HG03064 (cell line): ENCODE data around the gene GAMT.

Experiments used
- ATAC-seq: cut with Tn5 transposase; IDR thresholded peaks from one replicate; pipeline ENCODE4 v1.9.1; 2021; ENCODE audit warnings: low read depth; ENCODE audit not compliant: unreplicated experiment

The GAMT gene

DNA sequence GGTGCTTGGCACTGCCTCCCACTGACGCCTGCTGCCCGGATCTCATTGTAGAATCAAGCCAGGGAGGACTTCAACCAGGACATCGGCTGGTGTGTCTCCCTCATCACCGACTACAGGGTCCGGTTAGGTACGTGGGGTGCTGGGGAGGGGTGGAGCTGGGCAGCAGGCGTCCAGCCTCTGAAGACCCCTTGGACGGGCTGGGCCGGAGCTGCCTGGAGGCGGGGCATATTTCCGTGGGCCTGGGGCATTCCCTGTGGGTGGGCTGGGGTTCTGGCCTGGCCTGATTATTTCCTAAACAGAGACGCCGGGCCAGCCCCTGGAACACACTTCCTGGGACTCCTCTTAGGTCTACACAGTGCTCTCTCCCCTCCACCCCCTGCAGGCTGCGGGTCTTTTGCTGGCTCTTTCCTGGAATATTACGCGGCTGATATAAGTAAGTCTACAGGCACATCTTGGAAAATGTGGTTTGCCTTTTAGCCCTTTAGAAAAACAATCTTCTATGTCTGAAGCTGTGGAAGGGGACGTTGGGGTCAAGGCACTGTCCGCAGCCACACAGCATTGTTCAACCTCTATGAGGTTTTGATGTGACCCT is 32.0 kb downstream of the GAMT start:
- no peak for ATAC-seq

DNA sequence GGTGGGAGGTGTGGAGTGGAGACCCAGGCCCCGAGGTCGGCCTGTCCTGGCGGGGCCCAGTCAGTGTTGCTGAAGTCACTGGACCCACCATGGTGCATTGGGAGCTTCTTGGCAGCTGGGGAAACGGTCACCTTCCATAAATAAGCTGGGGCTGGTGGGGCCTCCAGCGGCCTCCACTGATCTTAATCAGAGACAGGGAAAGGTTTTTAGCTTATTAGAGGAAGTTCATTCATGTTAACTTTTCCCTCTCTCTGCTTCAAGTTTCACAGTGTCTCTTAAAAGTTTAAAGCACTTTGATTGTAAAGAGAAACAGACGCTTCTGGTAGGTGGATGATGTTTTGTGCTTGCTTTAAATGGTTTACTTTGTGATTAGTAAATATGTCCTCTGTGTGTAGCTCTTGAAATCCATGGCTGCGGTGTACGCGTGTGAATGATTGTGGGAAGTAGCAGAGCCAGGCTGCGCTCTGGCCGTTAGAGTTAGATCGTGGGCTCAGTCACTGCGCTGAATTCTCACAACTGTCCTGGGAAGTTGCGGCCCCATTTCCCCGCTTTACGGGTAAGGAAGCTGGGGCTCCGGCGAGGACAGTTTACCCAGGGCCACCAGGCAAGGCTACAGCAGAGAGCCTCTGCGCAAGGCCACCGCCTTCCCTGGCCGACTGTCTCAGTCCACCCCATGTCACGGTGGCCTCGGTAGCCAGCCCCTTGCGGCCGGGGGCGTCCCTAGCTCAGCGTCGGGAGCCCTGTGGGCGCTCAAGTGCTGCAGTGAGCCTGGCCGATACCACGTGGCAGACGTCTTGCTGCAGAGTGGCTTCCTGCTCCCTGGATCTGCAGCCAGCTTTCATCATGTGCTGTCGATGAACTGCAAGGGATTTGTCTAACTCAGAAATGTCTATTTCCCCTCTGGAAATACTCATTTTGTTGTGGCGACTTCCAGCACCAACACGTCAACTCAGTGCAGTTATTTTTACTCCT is 34.2 kb downstream of the GAMT start:
- ATAC-seq, result no peak

DNA sequence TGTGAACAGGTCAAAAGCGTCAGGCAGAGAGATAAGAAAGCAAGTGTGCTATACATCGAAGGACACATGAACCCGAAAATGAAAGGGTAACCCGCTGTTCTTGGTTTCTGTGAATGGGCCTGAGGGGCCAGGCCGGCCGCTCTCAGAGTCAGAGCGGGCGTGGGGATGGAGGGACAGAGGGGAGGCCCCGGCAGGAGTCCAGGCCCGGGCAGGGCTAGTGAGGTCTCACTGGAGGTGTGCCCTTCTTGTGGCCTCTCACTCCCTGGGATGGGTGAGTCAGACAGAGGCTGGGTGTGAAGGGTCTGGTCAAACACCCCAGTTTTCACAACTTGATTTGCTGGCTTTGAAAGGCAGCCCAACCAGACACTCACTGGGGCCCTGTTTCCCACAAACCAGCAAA is 35.0 kb downstream of the GAMT start:
- no peak for ATAC-seq

DNA sequence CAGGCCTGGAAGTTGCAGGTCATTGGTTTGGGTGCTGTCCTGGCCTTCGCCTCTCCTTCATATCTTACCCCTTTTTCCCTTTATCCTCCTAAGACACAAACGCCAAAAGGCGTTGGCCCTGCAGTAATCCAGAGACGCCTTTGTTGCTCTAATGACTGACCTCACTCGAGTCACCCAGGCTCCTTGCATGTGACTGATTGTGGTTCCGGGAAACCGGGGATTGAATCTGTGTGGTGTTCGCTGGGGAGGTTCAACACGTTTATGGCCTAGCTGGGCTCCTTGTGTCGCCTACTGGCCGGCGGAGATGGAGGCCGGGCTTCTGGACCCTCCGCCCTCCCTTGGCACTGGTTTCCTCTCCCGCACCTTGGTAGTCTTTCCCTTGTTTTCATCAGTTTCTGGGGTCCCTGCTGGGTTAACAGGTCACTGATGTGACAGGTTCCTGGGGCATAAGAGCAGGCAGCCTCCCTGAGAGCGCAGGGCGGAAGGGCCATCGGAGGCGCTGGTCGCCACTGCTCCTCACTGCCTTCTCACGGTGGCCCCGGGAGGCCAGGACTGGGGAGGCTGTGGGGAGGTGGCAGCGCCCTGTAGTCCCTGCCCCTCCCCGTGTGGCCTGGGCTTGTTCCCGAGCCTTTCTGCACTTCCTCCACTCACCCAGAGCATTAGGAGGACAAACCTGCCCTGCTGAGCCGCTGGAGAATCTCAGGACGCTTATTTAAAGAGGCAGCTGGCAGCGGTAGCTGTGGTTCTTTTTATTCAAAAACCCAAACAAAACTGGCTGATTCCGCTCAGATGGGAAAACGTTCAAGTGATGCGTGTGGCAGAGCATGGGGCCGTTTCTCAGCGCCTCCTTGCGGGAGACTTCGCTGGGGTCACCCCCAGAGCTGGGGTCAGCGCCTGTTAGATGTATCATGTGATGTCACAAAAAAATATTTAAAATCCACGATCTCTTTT is 35.7 kb downstream of the GAMT start:
- ATAC-seq, result no peak

DNA sequence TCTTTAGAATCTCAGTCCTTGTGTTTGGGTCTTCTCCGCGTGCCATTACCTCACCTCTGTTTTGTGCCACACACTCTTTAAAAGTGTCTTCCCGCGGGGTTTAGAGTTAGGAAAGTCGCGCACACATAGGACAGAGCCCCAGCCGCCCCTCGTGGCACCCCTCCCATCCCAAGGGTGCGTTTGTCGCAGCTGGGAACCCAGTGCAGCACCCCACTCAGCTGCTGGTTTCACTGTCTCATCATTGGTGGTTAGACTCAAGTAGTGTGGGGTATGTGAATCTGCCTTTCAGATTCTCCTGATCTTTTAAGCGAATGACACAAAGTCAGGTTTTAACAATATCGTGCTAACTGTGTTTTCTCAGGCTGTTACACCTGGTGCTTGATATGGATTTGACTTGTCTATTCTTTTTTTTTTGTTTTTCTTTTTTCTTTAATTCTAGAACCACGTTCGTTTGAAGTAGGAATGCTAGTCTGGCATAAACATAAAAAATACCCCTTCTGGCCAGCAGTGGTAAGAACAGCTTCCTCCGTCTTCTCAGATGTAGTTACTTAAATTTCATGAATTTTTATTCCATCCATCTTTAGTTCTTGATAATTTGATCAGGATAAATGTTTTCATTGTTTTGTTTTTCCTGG is 37.2 kb downstream of the GAMT start:
- ATAC-seq, result no peak

DNA sequence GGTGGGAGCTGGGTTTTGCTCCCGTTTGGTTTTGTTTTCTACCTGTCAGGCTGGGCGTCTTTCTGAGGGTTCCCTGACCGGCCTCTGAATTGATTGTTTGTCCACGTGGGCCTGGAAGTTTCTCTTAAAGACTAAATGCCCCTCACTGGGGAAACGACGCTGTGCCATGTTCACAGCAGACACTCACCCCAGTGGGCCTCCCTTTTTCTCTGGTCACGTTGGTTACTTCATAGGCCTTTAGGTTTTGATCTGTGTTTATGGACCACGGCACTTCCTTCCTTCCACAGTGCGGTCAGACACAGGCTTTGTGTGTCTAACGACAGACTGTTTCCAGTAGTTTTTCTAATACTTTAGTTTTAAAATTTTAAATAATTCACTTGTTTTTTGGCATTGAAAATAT is 37.7 kb downstream of the GAMT start:
- no peak for ATAC-seq

DNA sequence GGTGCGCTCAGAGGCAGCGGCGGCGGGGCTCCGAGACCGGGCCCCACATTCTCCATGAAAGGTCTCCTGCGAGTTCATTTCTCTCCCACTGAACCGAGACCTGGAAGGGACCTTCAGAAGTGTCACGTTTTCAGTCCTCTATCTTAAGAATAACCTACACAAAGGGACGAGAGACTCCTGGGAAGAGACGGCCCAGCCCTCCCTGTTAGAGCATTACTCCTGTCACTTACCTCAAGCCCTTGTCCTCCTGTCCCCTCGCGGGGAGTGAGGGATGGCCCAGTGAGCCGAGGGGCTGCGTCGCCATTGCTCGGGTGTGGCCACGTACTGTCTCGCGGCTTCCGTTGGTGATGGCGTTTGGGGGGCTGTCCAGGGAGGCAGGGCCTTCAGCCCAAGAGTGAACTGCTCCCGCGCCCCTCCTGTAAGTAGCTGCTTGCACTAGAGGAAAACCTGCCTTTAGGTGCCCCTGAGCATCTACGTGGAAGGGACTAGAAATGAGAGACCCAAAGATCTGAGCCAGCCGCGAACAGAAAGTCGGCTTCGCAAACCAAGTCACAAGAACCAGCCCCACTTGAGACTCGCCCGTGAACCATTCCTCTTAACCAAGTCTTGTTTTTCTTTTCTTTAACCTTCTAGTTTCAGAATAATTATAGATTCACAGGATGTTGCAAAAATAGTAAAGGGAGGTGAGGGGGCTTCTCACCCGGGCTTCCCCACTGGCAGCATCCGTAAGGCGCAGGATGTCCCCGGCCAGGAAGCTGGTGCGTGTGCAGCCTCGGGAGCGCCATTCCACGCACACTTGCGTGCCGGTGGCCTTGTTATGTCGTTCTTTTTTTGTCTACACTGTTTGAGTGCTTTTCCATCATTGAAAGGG is 38.7 kb downstream of the GAMT start:
- no peak for ATAC-seq

DNA sequence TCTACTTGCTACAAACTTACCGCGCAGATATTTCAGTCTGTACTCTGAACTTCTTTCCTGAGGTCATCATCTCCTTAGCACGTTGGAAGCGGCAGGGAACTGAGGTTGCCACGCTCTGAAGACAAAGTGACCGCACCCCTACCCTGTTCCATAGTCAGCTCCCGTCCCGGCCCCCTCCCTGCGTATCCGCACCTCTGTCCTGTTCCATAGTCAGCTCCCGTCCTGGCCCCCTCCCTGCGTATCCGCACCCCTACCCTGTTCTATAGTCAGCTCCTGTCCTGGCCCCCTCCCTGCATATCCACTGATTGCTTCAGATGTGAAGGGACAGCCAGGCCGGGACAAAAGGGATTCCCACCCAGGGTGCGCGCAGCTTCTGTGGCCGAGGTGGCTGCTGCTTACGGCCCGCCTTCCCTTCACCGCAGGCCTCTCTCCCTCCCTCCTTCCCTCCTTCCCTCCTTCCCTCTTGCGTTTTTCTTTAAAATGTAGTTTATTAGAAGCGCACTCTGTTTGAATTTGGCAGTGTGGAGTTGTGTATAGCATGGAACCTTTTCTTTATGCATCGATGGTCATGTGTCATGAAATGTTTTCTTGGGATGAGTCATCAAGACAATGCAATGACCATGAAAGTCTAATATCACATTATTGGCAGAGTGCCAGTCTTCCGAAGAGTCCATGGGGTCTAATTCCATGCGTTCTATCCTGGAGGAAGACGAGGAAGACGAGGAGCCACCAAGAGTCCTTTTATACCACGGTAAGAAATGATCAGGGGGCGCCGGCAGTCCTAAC is 39.5 kb downstream of the GAMT start:
- ATAC-seq, result no peak

DNA sequence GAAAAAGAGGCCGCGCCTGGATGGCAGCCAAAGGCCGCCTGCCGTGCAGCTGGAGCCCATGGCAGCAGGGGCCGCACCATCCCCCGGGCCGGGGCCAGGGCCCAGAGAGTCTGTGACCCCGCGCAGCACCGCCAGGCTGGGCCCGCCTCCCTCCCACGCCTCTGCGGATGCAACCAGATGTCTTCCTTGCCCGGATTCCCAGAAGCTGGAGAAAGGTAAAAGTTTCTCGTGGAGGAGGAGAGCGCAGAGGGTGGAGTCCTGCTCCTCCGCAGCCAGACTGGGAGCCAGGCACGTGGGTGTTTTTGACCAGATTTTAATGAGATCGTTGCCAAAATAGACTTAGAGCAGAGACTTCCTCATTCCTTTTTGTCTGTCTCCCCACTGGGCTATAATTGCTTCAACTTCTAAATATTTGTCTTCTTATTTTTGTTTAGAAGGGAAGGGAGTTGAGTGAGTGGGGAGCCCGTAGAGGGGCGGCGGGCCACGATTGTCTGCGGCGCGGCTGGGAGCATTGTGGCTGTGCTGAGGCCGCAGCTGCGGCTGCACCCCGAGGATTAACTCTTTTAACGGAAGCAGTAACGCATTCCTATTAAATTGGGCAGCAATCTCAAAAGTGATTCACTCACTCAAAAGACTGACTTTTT is 40.4 kb downstream of the GAMT start:
- ATAC-seq, result no peak

DNA sequence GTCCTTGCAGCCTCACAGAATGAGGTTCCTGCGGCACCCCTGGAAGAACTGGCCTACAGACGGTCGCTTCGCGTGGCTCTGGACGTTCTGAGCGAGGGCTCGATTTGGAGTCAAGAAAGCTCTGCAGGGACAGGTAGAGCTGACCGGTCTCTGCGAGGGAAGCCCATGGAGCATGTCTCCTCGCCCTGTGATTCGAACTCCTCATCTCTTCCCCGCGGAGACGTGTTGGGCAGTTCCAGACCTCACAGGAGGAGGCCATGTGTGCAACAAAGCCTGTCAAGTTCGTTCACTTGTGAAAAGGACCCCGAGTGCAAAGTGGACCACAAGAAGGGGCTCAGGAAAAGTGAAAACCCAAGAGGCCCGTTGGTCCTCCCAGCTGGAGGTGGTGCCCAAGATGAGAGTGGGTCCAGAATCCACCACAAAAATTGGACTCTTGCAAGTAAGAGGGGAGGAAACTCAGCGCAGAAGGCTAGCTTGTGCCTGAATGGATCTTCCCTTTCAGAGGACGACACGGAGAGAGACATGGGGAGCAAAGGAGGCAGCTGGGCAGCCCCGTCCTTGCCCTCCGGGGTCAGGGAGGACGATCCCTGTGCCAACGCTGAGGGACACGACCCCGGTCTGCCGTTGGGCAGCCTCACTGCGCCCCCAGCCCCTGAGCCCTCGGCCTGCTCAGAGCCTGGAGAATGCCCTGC is 41.1 kb downstream of the GAMT start:
- no peak for ATAC-seq

DNA sequence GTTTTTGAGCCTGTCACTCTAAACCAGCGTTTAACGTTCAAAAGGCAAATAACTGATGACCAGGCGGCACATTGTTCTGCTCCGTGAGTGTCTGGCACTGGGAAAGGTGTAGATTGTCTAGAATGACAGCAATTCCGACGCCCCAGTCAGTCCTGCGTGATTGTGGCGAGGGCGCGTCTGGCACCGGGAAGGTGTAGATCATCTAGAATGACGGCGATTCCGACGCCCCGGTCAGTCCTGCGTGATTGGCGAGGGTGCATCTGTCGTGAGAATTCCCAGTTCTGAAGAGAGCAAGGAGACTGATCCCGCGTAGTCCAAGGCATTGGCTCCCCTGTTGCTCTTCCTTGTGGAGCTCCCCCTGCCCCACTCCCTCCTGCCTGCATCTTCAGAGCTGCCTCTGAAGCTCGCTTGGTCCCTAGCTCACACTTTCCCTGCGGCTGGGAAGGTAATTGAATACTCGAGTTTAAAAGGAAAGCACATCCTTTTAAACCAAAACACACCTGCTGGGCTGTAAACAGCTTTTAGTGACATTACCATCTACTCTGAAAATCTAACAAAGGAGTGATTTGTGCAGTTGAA is 43.7 kb downstream of the GAMT start:
- ATAC-seq, result no peak

DNA sequence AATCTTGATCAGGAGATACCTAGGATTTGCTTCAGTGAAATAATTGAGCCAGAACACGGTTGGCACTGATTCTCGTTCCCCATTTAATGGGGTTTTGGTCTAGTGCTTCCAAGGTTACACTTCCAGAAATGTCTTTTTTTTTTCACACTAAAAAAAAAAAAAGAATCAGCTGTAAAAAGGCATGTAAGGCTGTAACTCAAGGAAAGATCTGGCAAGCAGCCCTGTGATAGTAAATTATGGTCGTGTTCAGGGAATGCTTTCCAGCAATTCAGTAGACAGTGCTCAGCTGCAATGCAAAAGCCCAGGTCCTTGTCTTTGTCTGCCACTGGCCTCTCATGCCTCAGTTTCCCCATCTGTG is 44.9 kb downstream of the GAMT start:
- ATAC-seq, result no peak

DNA sequence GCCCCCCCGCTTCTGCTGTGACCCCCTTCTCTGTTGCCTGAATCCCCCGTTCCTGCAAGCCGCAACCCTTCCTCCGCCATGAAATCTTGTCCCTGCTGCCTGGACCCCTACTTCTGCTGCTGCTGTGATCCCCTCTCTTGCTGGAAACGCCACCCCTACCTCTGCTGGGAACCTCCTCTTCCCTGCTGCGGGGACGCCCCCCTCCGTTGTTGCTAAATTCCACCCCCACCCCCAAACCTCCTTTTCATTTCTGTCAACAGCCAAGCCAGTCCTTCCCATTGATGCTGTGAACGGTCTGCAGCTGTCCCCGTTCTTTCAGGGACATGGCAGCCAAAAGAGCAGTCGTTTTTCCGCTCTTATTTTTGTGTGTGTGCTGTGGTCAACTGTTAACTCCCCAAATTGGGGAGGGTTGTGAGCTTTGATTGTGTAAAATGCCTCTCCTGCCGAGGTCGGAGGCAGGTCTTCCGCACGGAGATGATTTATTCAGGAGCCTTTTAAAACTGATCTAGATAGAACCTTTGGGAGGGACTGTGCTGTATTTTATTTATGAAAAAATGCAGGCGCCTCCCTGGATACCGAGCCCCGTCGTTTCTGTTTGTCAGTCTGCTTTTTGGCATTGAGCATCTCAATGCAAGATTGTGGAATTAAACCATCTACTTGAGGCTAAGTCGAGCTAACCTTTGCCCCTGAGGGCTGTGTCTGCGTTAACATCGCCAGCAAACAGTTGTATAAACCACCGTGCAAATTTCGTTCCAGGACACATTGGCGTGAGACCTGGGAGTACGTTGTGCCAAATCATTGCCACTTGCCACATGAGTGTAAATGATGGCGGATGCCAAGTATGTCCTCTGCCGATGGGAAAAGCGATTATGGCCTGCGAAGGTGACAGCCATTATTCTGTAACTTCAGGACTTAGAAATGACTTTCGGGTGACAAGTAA is 45.5 kb downstream of the GAMT start:
- no peak for ATAC-seq

DNA sequence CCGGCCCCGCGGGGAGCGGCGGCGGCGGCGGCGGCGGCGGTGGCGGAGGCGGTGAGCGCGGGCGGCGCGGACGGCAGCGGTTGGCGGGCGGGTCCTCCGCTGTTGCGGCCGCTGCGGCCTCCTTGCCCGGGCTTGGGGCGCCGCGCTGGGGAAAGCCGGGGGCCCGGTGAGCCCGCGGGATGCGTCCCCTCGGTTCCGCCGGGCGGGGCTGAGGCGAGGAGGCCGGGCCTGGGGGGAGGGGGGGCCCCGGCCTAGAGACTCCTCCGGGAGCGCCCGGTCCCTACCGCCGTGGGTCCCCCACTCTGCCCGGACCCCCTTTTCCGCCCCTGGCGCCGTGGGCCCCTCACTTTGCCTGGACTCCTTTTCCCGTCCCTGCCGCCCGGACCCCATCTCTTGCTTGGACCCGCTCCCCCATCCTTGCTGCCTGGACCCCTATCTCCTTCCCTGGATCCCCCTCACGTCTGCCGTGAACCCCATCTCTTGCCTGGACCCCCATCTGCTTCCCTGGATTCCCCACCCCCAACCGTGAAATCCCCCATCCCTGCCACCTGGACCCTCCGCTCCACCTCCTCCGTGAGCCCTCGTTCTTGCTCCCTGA is 46.3 kb downstream of the GAMT start:
- peak; percentile 27 for ATAC-seq

DNA sequence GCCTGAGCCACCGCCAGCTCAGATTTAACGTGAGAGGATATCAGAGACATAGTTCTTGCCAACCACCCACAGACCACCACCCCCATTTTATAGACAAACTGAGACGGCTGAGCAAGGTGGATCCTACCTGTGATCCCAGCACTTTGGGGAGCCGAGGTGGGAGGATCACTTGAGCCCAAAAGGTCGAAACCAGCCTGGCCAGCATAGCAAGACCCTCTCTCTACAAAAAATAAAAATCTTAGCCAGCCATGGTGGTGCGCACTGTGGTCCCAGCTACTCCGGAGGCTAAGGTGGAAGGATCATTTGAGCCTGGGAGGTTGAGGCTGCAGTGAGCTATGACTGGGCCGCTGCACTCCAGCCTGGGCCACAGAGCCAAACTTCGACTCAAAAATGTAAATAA is 48.2 kb downstream of the GAMT start:
- no peak for ATAC-seq

DNA sequence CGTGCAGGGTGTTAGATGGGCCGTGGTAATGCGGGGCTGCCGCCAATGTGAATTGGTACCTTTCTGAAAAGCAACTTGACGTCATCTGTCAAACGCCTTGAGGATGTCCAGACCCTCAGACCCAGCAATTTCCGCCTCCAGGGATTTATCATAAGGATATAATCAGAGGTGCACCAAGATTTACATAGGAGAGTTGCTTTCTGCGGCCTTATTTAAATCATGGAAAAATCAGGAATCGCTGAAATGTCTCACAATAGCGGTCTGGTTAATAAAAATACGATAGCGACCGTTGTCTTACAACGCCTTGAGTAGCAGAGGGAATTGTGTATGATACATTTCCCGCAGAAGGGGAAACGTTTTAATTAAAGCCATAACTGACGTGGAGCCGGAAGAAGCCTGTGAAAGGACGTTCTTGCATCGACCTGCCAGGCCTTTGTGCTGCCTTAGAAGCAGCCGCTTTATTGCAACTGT is 49.9 kb downstream of the GAMT start:
- no peak for ATAC-seq
